H9 (cell line): ENCODE results near the gene SEMA3F. TPM values are rescaled to one million over a fixed set of nuclear protein-coding genes. Genes with fewer than 3 reads are reported as not detected.

Source experiments
- DNase-seq: peaks from one replicate; pipeline ENCODE4 v3.0.0-alpha.2; 2017
- H2AFZ ChIP-seq: one replicate; pipeline ENCODE4 v1.6.1; 2013; ENCODE audit warnings: mild to moderate bottlenecking, low read length, control low read depth, moderate library complexity
- H2AK5ac ChIP-seq: 2 replicates; pipeline ENCODE4 v1.6.1; 2013; ENCODE audit warnings: low read length, control low read depth, mixed read lengths; ENCODE audit not compliant: insufficient read length
- H2BK120ac ChIP-seq: one replicate; pipeline ENCODE4 v1.6.1; 2013; ENCODE audit warnings: low read depth, mild to moderate bottlenecking, low read length, control low read depth, inconsistent platforms; ENCODE audit not compliant: poor library complexity, severe bottlenecking
- H2BK12ac ChIP-seq: 2 replicates; pipeline ENCODE4 v1.6.1; 2013; ENCODE audit warnings: low read length, control low read depth, mixed read lengths, low read depth; ENCODE audit not compliant: insufficient read length
- H2BK15ac ChIP-seq: 2 replicates; pipeline ENCODE4 v1.6.1; 2013; ENCODE audit warnings: low read depth, low read length, control low read depth
- H2BK20ac ChIP-seq: one replicate; pipeline ENCODE4 v1.6.1; 2013; ENCODE audit warnings: low read depth, mild to moderate bottlenecking, low read length, control low read depth, inconsistent platforms; ENCODE audit not compliant: poor library complexity, severe bottlenecking
- H2BK5ac ChIP-seq: 2 replicates; pipeline ENCODE4 v1.6.1; 2013; ENCODE audit warnings: low read length, control low read depth, mixed read lengths; ENCODE audit not compliant: insufficient read length
- H3K14ac ChIP-seq: 2 replicates; pipeline ENCODE4 v1.6.1; 2013; ENCODE audit warnings: low read length, control low read depth; ENCODE audit not compliant: insufficient read depth
- H3K18ac ChIP-seq: 2 replicates; pipeline ENCODE4 v1.6.1; 2013; ENCODE audit warnings: low read depth, mild to moderate bottlenecking, mixed read lengths, low read length, control low read depth; ENCODE audit not compliant: insufficient read length
- H3K23ac ChIP-seq: 2 replicates; pipeline ENCODE4 v1.6.1; 2013; ENCODE audit warnings: low read length, control low read depth, mixed read lengths, low read depth; ENCODE audit not compliant: insufficient read length
- H3K23me2 ChIP-seq: 2 replicates; pipeline ENCODE4 v1.6.1; 2013; ENCODE audit warnings: low read depth, mild to moderate bottlenecking, mixed read lengths, low read length, control low read depth; ENCODE audit not compliant: insufficient read length, poor library complexity, severe bottlenecking
- H3K27ac ChIP-seq: 2 replicates; pipeline ENCODE4 v1.5.1; 2013; ENCODE audit warnings: low read length, control low read depth, mixed read lengths, low read depth; ENCODE audit not compliant: insufficient read length
- H3K27me3 ChIP-seq: 2 replicates; pipeline ENCODE4 v1.6.1; 2013; ENCODE audit warnings: low read length, control low read depth, inconsistent platforms; ENCODE audit not compliant: insufficient read depth
- H3K4ac ChIP-seq: 2 replicates; pipeline ENCODE4 v1.6.1; 2013; ENCODE audit warnings: low read depth, mild to moderate bottlenecking, control low read depth, inconsistent platforms, low read length, moderate library complexity
- H3K4me1 ChIP-seq: 2 replicates; pipeline ENCODE4 v1.6.1; 2013; ENCODE audit warnings: low read length, control low read depth, inconsistent platforms; ENCODE audit not compliant: insufficient read depth
- H3K4me2 ChIP-seq: 2 replicates; pipeline ENCODE4 v1.6.1; 2013; ENCODE audit warnings: low read length, control low read depth, mixed read lengths; ENCODE audit not compliant: insufficient read length, insufficient read depth
- H3K56ac ChIP-seq: 2 replicates; pipeline ENCODE4 v1.6.1; 2013; ENCODE audit warnings: low read depth, mild to moderate bottlenecking, mixed read lengths, low read length, control low read depth; ENCODE audit not compliant: insufficient read length
- H3K79me1 ChIP-seq: 2 replicates; pipeline ENCODE4 v1.6.1; 2013; ENCODE audit warnings: low read depth, mild to moderate bottlenecking, moderate library complexity, low read length, control low read depth, inconsistent platforms; ENCODE audit not compliant: insufficient read depth, poor library complexity, severe bottlenecking
- H3K79me2 ChIP-seq: 2 replicates; pipeline ENCODE4 v1.6.1; 2013; ENCODE audit warnings: low read length, control low read depth, inconsistent platforms; ENCODE audit not compliant: insufficient read depth
- H3K9ac ChIP-seq: 2 replicates; pipeline ENCODE4 v1.6.1; 2013; ENCODE audit warnings: low read length, control low read depth, mixed read lengths; ENCODE audit not compliant: insufficient read length; ENCODE audit errors: extremely low read depth
- H3K9me3 ChIP-seq: one replicate; pipeline ENCODE4 v1.6.1; 2013; ENCODE audit warnings: low read depth, low read length, inconsistent platforms; ENCODE audit not compliant: control insufficient read depth
- H3T11ph ChIP-seq: one replicate; pipeline ENCODE4 v1.6.1; 2013; ENCODE audit warnings: mild to moderate bottlenecking, low read length, control low read depth, inconsistent platforms
- H4K20me1 ChIP-seq: one replicate; pipeline ENCODE4 v1.6.1; 2013; ENCODE audit not compliant: control insufficient read depth, insufficient read length, insufficient read depth
- H4K5ac ChIP-seq: 2 replicates; pipeline ENCODE4 v1.6.1; 2013; ENCODE audit warnings: low read depth, mild to moderate bottlenecking, mixed read lengths, low read length, control low read depth; ENCODE audit not compliant: insufficient read length
- H4K8ac ChIP-seq: replicated peaks from 2 replicates; pipeline ENCODE4 v1.6.1; 2013; ENCODE audit warnings: low read length, control low read depth, mixed read lengths, low read depth; ENCODE audit not compliant: insufficient read length
- H4K91ac ChIP-seq: 2 replicates; pipeline ENCODE4 v1.6.1; 2013; ENCODE audit warnings: low read depth, mild to moderate bottlenecking, moderate library complexity, mixed read lengths, low read length, control low read depth; ENCODE audit not compliant: insufficient read length
- H3K27ac Mint-ChIP-seq, 3 experiments: 2 replicates in 2 of 3; 3 replicates in 1 of 3; pipeline ENCODE4 v1.8.0; 2020 to 2021; ENCODE audit warnings: mixed read lengths in 3 of 3, mild to moderate bottlenecking in 1 of 3, moderate library complexity in 1 of 3
- H3K27me3 Mint-ChIP-seq: 2 replicates; pipeline ENCODE4 v1.8.0; 2021; ENCODE audit warnings: low read depth, mild to moderate bottlenecking, moderate library complexity, mixed read lengths
- H3K36me3 Mint-ChIP-seq, 3 experiments: 2 replicates in 2 of 3; 3 replicates in 1 of 3; pipeline ENCODE4 v1.8.0; 2020 to 2021; ENCODE audit warnings: low read depth in 3 of 3, mixed read lengths in 3 of 3; ENCODE audit not compliant: insufficient read depth in 1 of 3
- H3K4me1 Mint-ChIP-seq, 2 experiments: 2 replicates each; pipeline ENCODE4 v1.8.0; 2020; ENCODE audit warnings: mixed read lengths in 2 of 2
- H3K4me3 Mint-ChIP-seq, 2 experiments: 2 replicates in 1 of 2; 3 replicates in 1 of 2; pipeline ENCODE4 v1.8.0; 2020 to 2021; ENCODE audit warnings: mild to moderate bottlenecking in 2 of 2, mixed read lengths in 2 of 2, moderate library complexity in 1 of 2
- H3K9me3 Mint-ChIP-seq, 2 experiments: 2 replicates in 1 of 2; 3 replicates in 1 of 2; pipeline ENCODE4 v1.8.0; 2020; ENCODE audit warnings: mild to moderate bottlenecking in 2 of 2, mixed read lengths in 2 of 2, moderate library complexity in 1 of 2
- WGBS: extraction: QIAGEN DNeasy Blood & Tissue Kit; methylation state at CpG from one replicate; pipeline ENCODE4 v1.1.7; 2013; ENCODE audit warnings: missing lambda C conversion rate, low lambda C conversion rate, mixed read lengths; ENCODE audit not compliant: insufficient read length; ENCODE audit errors: extremely low coverage; 5-methylcytosine and 5-hydroxymethylcytosine counted together
- total RNA-seq: library from RNA; stranded (reverse); gene quantifications from 2 replicates; pipeline ENCODE4 v1.2.1, GENCODE V29; 2021
- TF ChIP-seq, protein P1 (sequence below): fragments of 200-600 bp; sonication (generic); conservative IDR thresholded peaks from 3 replicates; pipeline ENCODE4 v1.8.0; 2021; ENCODE audit warnings: antibody characterized with exemption, mild to moderate bottlenecking

Gene SEMA3F
- total RNA-seq, 1 experiment from 2014 or later = 14.3 TPM

DNA sequence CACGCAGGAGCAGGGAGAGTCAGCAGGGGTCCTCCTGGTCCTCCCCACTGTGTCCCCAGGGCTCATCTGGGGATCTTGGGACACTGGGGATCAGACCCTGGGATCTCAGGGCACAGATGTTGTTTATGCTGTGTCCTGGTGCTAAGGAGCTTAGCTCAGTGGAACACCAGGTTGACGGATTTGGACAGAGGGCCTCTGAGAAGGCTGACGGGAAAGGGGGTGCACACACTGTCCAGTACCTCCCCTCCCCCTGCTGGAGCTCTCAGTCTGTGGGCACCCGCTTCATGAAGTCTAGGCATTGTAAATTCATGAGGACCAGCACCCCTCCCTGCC, 21.9 kb upstream of the SEMA3F start:
- DNase-seq = no peak
- TF ChIP-seq, protein P1, sequence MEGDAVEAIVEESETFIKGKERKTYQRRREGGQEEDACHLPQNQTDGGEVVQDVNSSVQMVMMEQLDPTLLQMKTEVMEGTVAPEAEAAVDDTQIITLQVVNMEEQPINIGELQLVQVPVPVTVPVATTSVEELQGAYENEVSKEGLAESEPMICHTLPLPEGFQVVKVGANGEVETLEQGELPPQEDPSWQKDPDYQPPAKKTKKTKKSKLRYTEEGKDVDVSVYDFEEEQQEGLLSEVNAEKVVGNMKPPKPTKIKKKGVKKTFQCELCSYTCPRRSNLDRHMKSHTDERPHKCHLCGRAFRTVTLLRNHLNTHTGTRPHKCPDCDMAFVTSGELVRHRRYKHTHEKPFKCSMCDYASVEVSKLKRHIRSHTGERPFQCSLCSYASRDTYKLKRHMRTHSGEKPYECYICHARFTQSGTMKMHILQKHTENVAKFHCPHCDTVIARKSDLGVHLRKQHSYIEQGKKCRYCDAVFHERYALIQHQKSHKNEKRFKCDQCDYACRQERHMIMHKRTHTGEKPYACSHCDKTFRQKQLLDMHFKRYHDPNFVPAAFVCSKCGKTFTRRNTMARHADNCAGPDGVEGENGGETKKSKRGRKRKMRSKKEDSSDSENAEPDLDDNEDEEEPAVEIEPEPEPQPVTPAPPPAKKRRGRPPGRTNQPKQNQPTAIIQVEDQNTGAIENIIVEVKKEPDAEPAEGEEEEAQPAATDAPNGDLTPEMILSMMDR = no peak
- Histone ChIP-seq H3T11ph (no peak overlapping the region), H2BK120ac (no peak overlapping the region), H4K91ac (no peak overlapping the region), H3K27ac (no peak overlapping the region), H3K23ac (no peak overlapping the region), H3K4ac (no peak overlapping the region), H4K20me1 (no peaks in the 10 kb centered on the region), H3K23me2 (no peaks in the 10 kb centered on the region), H3K14ac (peak overlapping the region; percentile 59), H2BK20ac (no peak overlapping the region), H2BK5ac (no peak overlapping the region), H3K18ac (peak overlapping the region; percentile 56), H3K79me1 (no peaks in the 10 kb centered on the region), H2AFZ (no peak overlapping the region), H3K56ac (no peak overlapping the region), H3K9ac (no peak overlapping the region), H3K9me3 (no peaks in the 10 kb centered on the region), H3K4me2 (no peak overlapping the region), H3K79me2 (no peaks in the 10 kb centered on the region), H3K27me3 (no peaks in the 10 kb centered on the region), H2BK12ac (no peak overlapping the region), H4K8ac (no peak overlapping the region), H2AK5ac (no peak overlapping the region), H4K5ac (no peak overlapping the region), H2BK15ac (no peak overlapping the region), H3K4me1 (peaks cover 2% of the 10 kb centered on the region; the same call in 1 of the 2 replicates)
- no CpG with 5 or more reads among the region's 4 CpGs for WGBS
- Mint-ChIP-seq H3K9me3 (no peaks in the 10 kb centered on the region), H3K27me3 (no peaks in the 10 kb centered on the region; the same call in none of the 2 replicates), H3K4me3 (no peak overlapping the region), H3K4me1 (peaks cover 15 to 30% of the 10 kb centered on the region in 2 experiments), H3K36me3 (no peaks in the 10 kb centered on the region; a peak in 1 of 7 replicates), H3K27ac (peak overlapping the region in 1 of 3 experiments; percentile 92; a peak in 1 of 7 replicates)
